Endodermal cell (in vitro differentiated cells): ENCODE measurements around the gene ASCL2. TPM values are rescaled to one million over a fixed set of nuclear protein-coding genes. Genes with fewer than 3 reads are reported as not detected.

Experiments used
- DNase-seq: peaks from one replicate; pipeline ENCODE4 v3.0.0-alpha.2; 2017
- H3K27ac ChIP-seq: 2 replicates; pipeline ENCODE4 v1.5.1; 2013; ENCODE audit warnings: mild to moderate bottlenecking, low read depth, low read length, moderate library complexity
- H3K27me3 ChIP-seq: 2 replicates; pipeline ENCODE4 v1.6.1; 2013; ENCODE audit warnings: mild to moderate bottlenecking, low read length, moderate library complexity; ENCODE audit not compliant: insufficient read depth, control insufficient read depth, poor library complexity, severe bottlenecking
- H3K36me3 ChIP-seq: 2 replicates; pipeline ENCODE4 v1.7.0; 2013; ENCODE audit warnings: mild to moderate bottlenecking, low read length, moderate library complexity; ENCODE audit not compliant: control insufficient read depth, insufficient read depth
- H3K4me1 ChIP-seq: one replicate; pipeline ENCODE4 v1.7.0; 2013; ENCODE audit warnings: low read length; ENCODE audit not compliant: control insufficient read depth, insufficient read depth
- H3K4me3 ChIP-seq: 2 replicates; pipeline ENCODE4 v1.5.1; 2013; ENCODE audit warnings: mild to moderate bottlenecking, low read length, moderate library complexity
- H3K9ac ChIP-seq: 2 replicates; pipeline ENCODE4 v1.6.1; 2013; ENCODE audit warnings: mild to moderate bottlenecking, low read length, moderate library complexity; ENCODE audit not compliant: poor library complexity, severe bottlenecking; ENCODE audit errors: extremely low read depth
- H3K9me3 ChIP-seq: 2 replicates; pipeline ENCODE4 v1.6.1; 2013; ENCODE audit warnings: mild to moderate bottlenecking, low read length, moderate library complexity; ENCODE audit not compliant: control insufficient read depth
- H3K27ac Mint-ChIP-seq: 2 replicates; pipeline ENCODE4 v1.8.0; 2020; ENCODE audit warnings: mixed read lengths
- H3K27me3 Mint-ChIP-seq: 2 replicates; pipeline ENCODE4 v1.8.0; 2021; ENCODE audit warnings: mild to moderate bottlenecking, mixed read lengths; ENCODE audit not compliant: insufficient read depth
- H3K36me3 Mint-ChIP-seq: 2 replicates; pipeline ENCODE4 v1.8.0; 2020; ENCODE audit warnings: low read depth, mixed read lengths
- H3K4me1 Mint-ChIP-seq: 2 replicates; pipeline ENCODE4 v1.8.0; 2020; ENCODE audit warnings: mixed read lengths
- H3K4me3 Mint-ChIP-seq: 2 replicates; pipeline ENCODE4 v1.8.0; 2020; ENCODE audit warnings: mild to moderate bottlenecking, moderate library complexity, mixed read lengths
- H3K9me3 Mint-ChIP-seq: 2 replicates; pipeline ENCODE4 v1.8.0; 2020; ENCODE audit warnings: mild to moderate bottlenecking, mixed read lengths
- CTCF ChIP-seq: fragments of 200-600 bp; sonication (generic); conservative IDR thresholded peaks from 2 replicates; pipeline ENCODE4 v1.5.0; 2021; ENCODE audit warnings: antibody characterized with exemption, mild to moderate bottlenecking
- WGBS, 2 experiments: methylation state at CpG; one replicate each; pipeline versions ENCODE4 v1.1.5 to v1.1.7; 2013; ENCODE audit warnings: missing lambda C conversion rate in 2 of 2, mixed read lengths in 1 of 2; ENCODE audit not compliant: insufficient coverage in 1 of 2, insufficient read length in 1 of 2; 5-methylcytosine and 5-hydroxymethylcytosine counted together
- total RNA-seq, 2 donors: library from RNA; stranded (reverse); fragmentation: NEBNext Ultra II Directional in 1 of 2; extraction: Animal tissue kit (Norgen Biotek cat#: 25700) in 1 of 2; gene quantifications; 2 replicates in 1 of 2; 3 replicates in 1 of 2; pipeline ENCODE4 v1.2.1, GENCODE V29; 2021

The ASCL2 gene
- total RNA-seq, 2 donors from 2014 or later: not detected

GRCh38 chr11:2294926-2295290 lies 24.5 kb upstream of the ASCL2 start:
- Mint-ChIP-seq H3K36me3 (no peaks in the 10 kb centered on the region), H3K9me3 (no peaks in the 10 kb centered on the region), H3K27me3 (peaks cover 21% of the 10 kb centered on the region), H3K4me1 (no peaks in the 10 kb centered on the region), H3K4me3 (no peak overlapping the region), H3K27ac (no peak overlapping the region)
- H3K36me3 ChIP-seq: no peaks in the 10 kb centered on the region
- H3K9me3 ChIP-seq: no peaks in the 10 kb centered on the region
- H3K27me3 ChIP-seq: peaks cover 6% of the 10 kb centered on the region
- no peaks in the 10 kb centered on the region for H3K4me1 ChIP-seq
- 91 to 93% methylated on average over 8 of the region's 8 CpGs for WGBS, 2 experiments
- no peak overlapping the region for H3K9ac ChIP-seq
- TF ChIP-seq CTCF: no peak
- peak; percentile 34 for DNase-seq
- H3K4me3 ChIP-seq: no peak overlapping the region
- H3K27ac ChIP-seq: no peak overlapping the region

- Histone ChIP-seq H3K9ac (no peak overlapping the region), H3K27me3 (peaks cover 6% of the 10 kb centered on the region), H3K9me3 (no peaks in the 10 kb centered on the region), H3K4me1 (no peaks in the 10 kb centered on the region), H3K36me3 (no peaks in the 10 kb centered on the region), H3K27ac (no peak overlapping the region), H3K4me3 (no peak overlapping the region)
- Mint-ChIP-seq H3K9me3 (no peaks in the 10 kb centered on the region), H3K4me3 (no peak overlapping the region), H3K27me3 (peaks cover 27% of the 10 kb centered on the region), H3K27ac (no peak overlapping the region), H3K4me1 (no peaks in the 10 kb centered on the region), H3K36me3 (no peaks in the 10 kb centered on the region)
- peak; percentile 36 for TF ChIP-seq CTCF
- peak; percentile 62 for DNase-seq
- 89 to 91% methylated on average over 13 to 27 of the region's 27 CpGs for WGBS, 2 experiments
Observed at GRCh38 chr11:2293984-2294925, 23.9 kb upstream of the ASCL2 start.

GRCh38 chr11:2293531-2293971 lies 23.2 kb upstream of the ASCL2 start:
- Mint-ChIP-seq H3K27me3 (peaks cover 32% of the 10 kb centered on the region), H3K4me3 (no peak overlapping the region), H3K4me1 (no peaks in the 10 kb centered on the region), H3K27ac (no peak overlapping the region), H3K36me3 (no peaks in the 10 kb centered on the region), H3K9me3 (no peaks in the 10 kb centered on the region)
- Histone ChIP-seq H3K4me1 (no peaks in the 10 kb centered on the region), H3K4me3 (no peak overlapping the region), H3K27me3 (peaks cover 6% of the 10 kb centered on the region), H3K36me3 (no peaks in the 10 kb centered on the region), H3K9me3 (no peaks in the 10 kb centered on the region), H3K9ac (no peak overlapping the region), H3K27ac (no peak overlapping the region)
- no peak for DNase-seq
- no peak for TF ChIP-seq CTCF
- 86 to 91% methylated on average over 15 to 20 of the region's 20 CpGs for WGBS, 2 experiments
